HepG2 (cell line): ENCODE measurements around the gene DHX8. TPM values are rescaled to one million over a fixed set of nuclear protein-coding genes. Genes with fewer than 3 reads are reported as not detected.

Experiments used
- CC2D1A ChIP-seq: sonication (generic); formaldehyde crosslinking; IDR thresholded peaks from 2 replicates; pipeline ENCODE4 v1.8.1; 2023; ENCODE audit warnings: mild to moderate bottlenecking, missing genetic modification reagents
- HOXA5 ChIP-seq: sonication (generic); formaldehyde crosslinking; IDR thresholded peaks from 2 replicates; pipeline ENCODE4 v1.4.0; 2020; ENCODE audit warnings: missing genetic modification reagents
- MIER2 ChIP-seq: IDR thresholded peaks from 2 replicates; pipeline ENCODE4 v1.6.1; 2016; ENCODE audit warnings: missing biosample characterization, missing genetic modification reagents
- MIXL1 ChIP-seq: IDR thresholded peaks from 2 replicates; pipeline ENCODE4 v1.6.1; 2016
- MLX ChIP-seq: IDR thresholded peaks from 2 replicates; pipeline ENCODE4 v1.6.1; 2016
- PATZ1 ChIP-seq: sonication (generic); formaldehyde crosslinking; IDR thresholded peaks from 2 replicates; pipeline ENCODE4 v1.4.0; 2020; ENCODE audit warnings: missing genetic modification reagents
- PAWR ChIP-seq: sonication (generic); formaldehyde crosslinking; IDR thresholded peaks from 2 replicates; pipeline ENCODE4 v1.4.0; 2020; ENCODE audit warnings: missing genetic modification reagents, mild to moderate bottlenecking, borderline replicate concordance
- POGZ ChIP-seq: sonication (generic); formaldehyde crosslinking; IDR thresholded peaks from 2 replicates; pipeline ENCODE4 v1.4.0; 2020; ENCODE audit warnings: mild to moderate bottlenecking, missing genetic modification reagents
- TCF7 ChIP-seq: sonication (generic); IDR thresholded peaks from 2 replicates; pipeline ENCODE4 v1.6.1; 2016; ENCODE audit warnings: antibody characterized with exemption, low read depth
- ZMYM3 ChIP-seq: sonication (generic); formaldehyde crosslinking; IDR thresholded peaks from 2 replicates; pipeline ENCODE4 v1.5.1; 2020; ENCODE audit warnings: mild to moderate bottlenecking, missing genetic modification reagents
- ZMYM4 ChIP-seq: sonication (generic); formaldehyde crosslinking; IDR thresholded peaks from 2 replicates; pipeline ENCODE4 v1.8.1; 2023; ENCODE audit warnings: mild to moderate bottlenecking, missing genetic modification reagents
- ZNF263 ChIP-seq: sonication (generic); formaldehyde crosslinking; IDR thresholded peaks from 2 replicates; pipeline ENCODE4 v1.4.0; 2020; ENCODE audit warnings: missing genetic modification reagents
- ZNF292 ChIP-seq: sonication (generic); formaldehyde crosslinking; IDR thresholded peaks from 2 replicates; pipeline ENCODE4 v1.8.1; 2022; ENCODE audit warnings: mild to moderate bottlenecking, low read depth, missing genetic modification reagents, borderline replicate concordance
- ZNF431 ChIP-seq: sonication (generic); formaldehyde crosslinking; IDR thresholded peaks from 2 replicates; pipeline ENCODE4 v1.9.0; 2022; ENCODE audit warnings: missing genetic modification reagents, low read depth, mild to moderate bottlenecking, borderline replicate concordance
- ZNF512 ChIP-seq: sonication (generic); formaldehyde crosslinking; IDR thresholded peaks from 2 replicates; pipeline ENCODE4 v1.4.0; 2020; ENCODE audit warnings: mild to moderate bottlenecking, missing genetic modification reagents
- ZNF558 ChIP-seq: sonication (generic); formaldehyde crosslinking; IDR thresholded peaks from 2 replicates; pipeline ENCODE4 v1.9.0; 2022; ENCODE audit warnings: mild to moderate bottlenecking, missing genetic modification reagents, borderline replicate concordance
- ZNF605 ChIP-seq: sonication (generic); formaldehyde crosslinking; IDR thresholded peaks from 2 replicates; pipeline ENCODE4 v1.8.0; 2022; ENCODE audit warnings: mild to moderate bottlenecking, missing genetic modification reagents
- ZNF75D ChIP-seq: sonication (generic); formaldehyde crosslinking; IDR thresholded peaks from 2 replicates; pipeline ENCODE4 v1.8.1; 2023; ENCODE audit warnings: missing genetic modification reagents, mild to moderate bottlenecking, borderline replicate concordance
- polyA plus RNA-seq, 8 experiments: library from polyadenylated mRNA; depleted of rRNA in 3 of 8; stranded (reverse) in 7 of 8; unstranded in 1 of 8; fragments of >200 nt; fragmentation: Illumina TruSeq in 4 of 8; extraction: Trizol in 4 of 8; gene quantifications; 2 replicates each; pipeline versions ENCODE4 v1.2.1 to v1.2.3, GENCODE V29; 2011 to 2016; ENCODE audit warnings: low read depth in 4 of 8, missing spikeins in 1 of 8, mixed read lengths in 1 of 8; ENCODE audit not compliant: insufficient read depth in 1 of 8
- total RNA-seq, 5 experiments: library from RNA; depleted of rRNA; stranded (reverse); fragments of >200 nt; fragmentation: Illumina TruSeq; extraction: Trizol; gene quantifications; 2 replicates each; pipeline ENCODE4 v1.2.3, GENCODE V29; 2016; ENCODE audit warnings: low read depth in 1 of 5
- TF ChIP-seq, protein P1 (sequence below): sonication (generic); formaldehyde crosslinking; IDR thresholded peaks from 2 replicates; pipeline ENCODE4 v1.8.0; 2022; ENCODE audit warnings: mild to moderate bottlenecking, missing genetic modification reagents, moderate library complexity
- TF ChIP-seq, protein P2 (sequence below): sonication (generic); formaldehyde crosslinking; conservative IDR thresholded peaks from 2 replicates; pipeline ENCODE4 v1.8.0; 2022; ENCODE audit warnings: mild to moderate bottlenecking, moderate library complexity, missing genetic modification reagents
- TF ChIP-seq, protein P3 (sequence below): IDR thresholded peaks from 2 replicates; pipeline ENCODE4 v1.6.1; 2016; ENCODE audit warnings: missing genetic modification reagents, missing compliant biosample characterization

Gene DHX8
- total and polyA plus RNA-seq, 2 of the 13 experiments (the other 11 are each of a cell fraction or from before 2014, with no cell fraction given), result 24.8 to 48.9 TPM

GRCh38 chr17:43546319-43547188 is 62.8 kb downstream of the DHX8 start, which contains the start of gene ETV4 (continued):
- TF ChIP-seq ZNF431 (CRISPR knock-in tag) (no peak), ZMYM3 (peak; percentile 76), ZMYM4 (CRISPR knock-in tag) (no peak), PAWR (CRISPR knock-in tag) (no peak), HOXA5 (CRISPR knock-in tag) (no peak), ZNF512 (no peak), PATZ1 (CRISPR knock-in tag) (0 out of 2 replicates have a peak, but pooled peaks have one; percentile 86), MIXL1 (CRISPR knock-in tag) (no peak), TCF7 (0 out of 2 replicates have a peak, but pooled peaks have one; percentile 26), ZNF292 (CRISPR knock-in tag) (no peak), MIER2 (CRISPR knock-in tag) (no peak), ZNF558 (0 out of 2 replicates have a peak, but pooled peaks have one; percentile 20), MLX (CRISPR knock-in tag) (no peak), ZNF263 (CRISPR knock-in tag) (no peak), ZNF605 (CRISPR knock-in tag) (peak; percentile 62; the same call in 1 of the 2 replicates), ZNF75D (CRISPR knock-in tag) (no peak), CC2D1A (CRISPR knock-in tag) (no peak), POGZ (CRISPR knock-in tag) (no peak)
- TF ChIP-seq, protein P1, sequence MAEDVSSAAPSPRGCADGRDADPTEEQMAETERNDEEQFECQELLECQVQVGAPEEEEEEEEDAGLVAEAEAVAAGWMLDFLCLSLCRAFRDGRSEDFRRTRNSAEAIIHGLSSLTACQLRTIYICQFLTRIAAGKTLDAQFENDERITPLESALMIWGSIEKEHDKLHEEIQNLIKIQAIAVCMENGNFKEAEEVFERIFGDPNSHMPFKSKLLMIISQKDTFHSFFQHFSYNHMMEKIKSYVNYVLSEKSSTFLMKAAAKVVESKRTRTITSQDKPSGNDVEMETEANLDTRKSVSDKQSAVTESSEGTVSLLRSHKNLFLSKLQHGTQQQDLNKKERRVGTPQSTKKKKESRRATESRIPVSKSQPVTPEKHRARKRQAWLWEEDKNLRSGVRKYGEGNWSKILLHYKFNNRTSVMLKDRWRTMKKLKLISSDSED (CRISPR knock-in tag), result 0 out of 2 replicates have a peak, but pooled peaks have one; percentile 13
- TF ChIP-seq, protein P2, sequence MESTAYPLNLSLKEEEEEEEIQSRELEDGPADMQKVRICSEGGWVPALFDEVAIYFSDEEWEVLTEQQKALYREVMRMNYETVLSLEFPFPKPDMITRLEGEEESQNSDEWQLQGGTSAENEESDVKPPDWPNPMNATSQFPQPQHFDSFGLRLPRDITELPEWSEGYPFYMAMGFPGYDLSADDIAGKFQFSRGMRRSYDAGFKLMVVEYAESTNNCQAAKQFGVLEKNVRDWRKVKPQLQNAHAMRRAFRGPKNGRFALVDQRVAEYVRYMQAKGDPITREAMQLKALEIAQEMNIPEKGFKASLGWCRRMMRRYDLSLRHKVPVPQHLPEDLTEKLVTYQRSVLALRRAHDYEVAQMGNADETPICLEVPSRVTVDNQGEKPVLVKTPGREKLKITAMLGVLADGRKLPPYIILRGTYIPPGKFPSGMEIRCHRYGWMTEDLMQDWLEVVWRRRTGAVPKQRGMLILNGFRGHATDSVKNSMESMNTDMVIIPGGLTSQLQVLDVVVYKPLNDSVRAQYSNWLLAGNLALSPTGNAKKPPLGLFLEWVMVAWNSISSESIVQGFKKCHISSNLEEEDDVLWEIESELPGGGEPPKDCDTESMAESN (CRISPR knock-in tag), result no peak
- TF ChIP-seq, protein P3, sequence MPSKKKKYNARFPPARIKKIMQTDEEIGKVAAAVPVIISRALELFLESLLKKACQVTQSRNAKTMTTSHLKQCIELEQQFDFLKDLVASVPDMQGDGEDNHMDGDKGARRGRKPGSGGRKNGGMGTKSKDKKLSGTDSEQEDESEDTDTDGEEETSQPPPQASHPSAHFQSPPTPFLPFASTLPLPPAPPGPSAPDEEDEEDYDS (CRISPR knock-in tag), result peak; percentile 87
